ENCODE data around the gene GNRHR.

Gene GNRHR

GRCh38 chr4:67723341-67723740, 30.8 kb downstream of the GNRHR start:
- no peak for DNase-seq (ENCODE audit: low read depth, low spot score)
- no peak overlapping the region for H3K4me3 ChIP-seq (ENCODE audit: low read depth, low read length)
- in situ Hi-C loops (cut with HindIII; ENCODE audit: low sequenced_read_pairs): no loop called here
- TF ChIP-seq CTCF (IDR thresholded peaks at IDR 0.05; ENCODE audit: low read depth, low read length): no peak

- H3K4me3 ChIP-seq (ENCODE audit: low read depth, low read length): no peak overlapping the region
- in situ Hi-C loops (cut with HindIII; ENCODE audit: low sequenced_read_pairs): no loop called here
- TF ChIP-seq CTCF (IDR thresholded peaks at IDR 0.05; ENCODE audit: low read depth, low read length): no peak
- peak; percentile 44 for DNase-seq (ENCODE audit: low read depth, low spot score)
These were observed 32.2 kb downstream of the GNRHR start for GRCh38 chr4:67721770-67722597.

- no peak for DNase-seq (ENCODE audit: low read depth, low spot score)
- no peak for TF ChIP-seq CTCF (IDR thresholded peaks at IDR 0.05; ENCODE audit: low read depth, low read length)
- in situ Hi-C loops (cut with HindIII; ENCODE audit: low sequenced_read_pairs): no loop called here
- H3K4me3 ChIP-seq (ENCODE audit: low read depth, low read length): no peak overlapping the region
These were observed 32.8 kb downstream of the GNRHR start for GRCh38 chr4:67721315-67721769.

GRCh38 chr4:67719953-67720617, 34.1 kb downstream of the GNRHR start:
- DNase-seq (ENCODE audit: low read depth, low spot score): no peak
- in situ Hi-C loops (cut with HindIII; ENCODE audit: low sequenced_read_pairs): no loop called here
- no peak for TF ChIP-seq CTCF (IDR thresholded peaks at IDR 0.05; ENCODE audit: low read depth, low read length)
- no peak overlapping the region for H3K4me3 ChIP-seq (ENCODE audit: low read depth, low read length)

- no peak overlapping the region for H3K4me3 ChIP-seq (ENCODE audit: low read depth, low read length)
- in situ Hi-C loops (cut with HindIII; ENCODE audit: low sequenced_read_pairs): no loop called here
- no peak for TF ChIP-seq CTCF (IDR thresholded peaks at IDR 0.05; ENCODE audit: low read depth, low read length)
- DNase-seq (ENCODE audit: low read depth, low spot score): no peak
These were observed 35.3 kb downstream of the GNRHR start for GRCh38 chr4:67718848-67719247.

GRCh38 chr4:67717586-67717985, 36.6 kb downstream of the GNRHR start:
- DNase-seq (ENCODE audit: low read depth, low spot score): no peak
- no peak for TF ChIP-seq CTCF (IDR thresholded peaks at IDR 0.05; ENCODE audit: low read depth, low read length)

More at GRCh38 chr4:67717586-67717985, 36.6 kb downstream of the GNRHR start:
- in situ Hi-C loops (cut with HindIII; ENCODE audit: low sequenced_read_pairs): no loop called here
- H3K4me3 ChIP-seq (ENCODE audit: low read depth, low read length): no peak overlapping the region

All from astrocyte of the spinal cord (primary cell).